Muscle of arm (tissue), 14 donors: ENCODE results near the gene CDX4. TPM values are rescaled to one million over a fixed set of nuclear protein-coding genes. Genes with fewer than 3 reads are reported as not detected.
"Not testable (repeated sequence)": the region's sequence is repeated elsewhere in the genome, so short reads cannot be mapped to it uniquely, and the experiment has no call there.

Source experiments
- DNase-seq: peaks from one replicate; pipeline ENCODE4 v3.0.0-alpha.2; 2013
- long read RNA-seq, 11 donors: transcript quantifications; one replicate each; lab custom pipeline, GENCODE V29; 2026
- polyA plus RNA-seq, 12 donors: library from polyadenylated mRNA; unstranded; fragments of 120-200 nt; gene quantifications; one replicate each; pipeline ENCODE4 v1.2.1, GENCODE V29; 2013; ENCODE audit not compliant: insufficient read length in 12 of 12

The CDX4 gene
- polyA plus RNA-seq = not detected
- long read RNA-seq, donor 1 = 0 reads
- long read RNA-seq, donor 2 = 0 reads
- long read RNA-seq, donor 3 = 0 reads
- long read RNA-seq, donor 4 = 0 reads
- long read RNA-seq, donor 5 = 0 reads
- long read RNA-seq, donor 6 = 0 reads
- long read RNA-seq, donor 7 = 0 reads
- long read RNA-seq, donor 8 = 0 reads
- long read RNA-seq, donor 9 = 0 reads
- long read RNA-seq, donor 10 = 0 reads
- long read RNA-seq, donor 11 = 0 reads

- DNase-seq = no peak
Observed at GRCh38 chrX:73446831-73447230, at the start of gene CDX4. Gene CDX4 (plus strand): TSS chrX:73447053. CDS start chrX:73447254, 201 bp downstream.

GRCh38 chrX:73398185-73398914 lies 48.5 kb upstream of the CDX4 start:
- DNase-seq = no peak

GRCh38 chrX:73400136-73400748 lies 46.6 kb upstream of the CDX4 start:
- DNase-seq = no peak

GRCh38 chrX:73401591-73402266 lies 45.1 kb upstream of the CDX4 start:
- no peak for DNase-seq

- DNase-seq = no peak
Observed at GRCh38 chrX:73412930-73413329, 33.9 kb upstream of the CDX4 start.

GRCh38 chrX:73447311-73447794 lies 500 bp downstream of the CDX4 start:
- no peak for DNase-seq

- no peak for DNase-seq
Observed at GRCh38 chrX:73448379-73448778, 1.5 kb downstream of the CDX4 start.

- DNase-seq = no peak
Observed at GRCh38 chrX:73455171-73455570, 8.3 kb downstream of the CDX4 start.

- peak; percentile 29 for DNase-seq
Observed at GRCh38 chrX:73457306-73457705, 10.5 kb downstream of the CDX4 start.

- DNase-seq = no peak
Observed at GRCh38 chrX:73468376-73468775, 21.5 kb downstream of the CDX4 start.

GRCh38 chrX:73478961-73479360 lies 32.1 kb downstream of the CDX4 start:
- DNase-seq = no peak

- no peak for DNase-seq
Observed at GRCh38 chrX:73481521-73481920, 34.7 kb downstream of the CDX4 start.

- DNase-seq = no peak
Observed at GRCh38 chrX:73490661-73491060, 43.8 kb downstream of the CDX4 start.

- not testable (repeated sequence) for DNase-seq
Observed at GRCh38 chrX:73492178-73492577, 45.3 kb downstream of the CDX4 start.

Other genes starting within 250 kb of the CDX4 start
- 1 to 10 TPM in 7 of 12 donors, under 1 TPM in 3, not detected in 2; 0.49 to 1.9 (median 1.2) TPM for gene NAP1L2, start 232.2 kb upstream of the CDX4 start, polyA plus RNA-seq
- 10 to 100 TPM in 6 of 12 donors, 1 to 10 TPM in 5, not detected in 1; 7.5 to 14.0 (median 10.2) TPM for gene CHIC1, start 116.1 kb downstream of the CDX4 start, polyA plus RNA-seq